GM19023 (cell line): ENCODE results near the gene IBA57.
"Not testable (repeated sequence)": the region's sequence is repeated elsewhere in the genome, so short reads cannot be mapped to it uniquely, and the experiment has no call there.

ENCODE experiments used
- ATAC-seq: cut with Tn5 transposase; IDR thresholded peaks from one replicate; pipeline ENCODE4 v1.9.1; 2021; ENCODE audit warnings: mild to moderate bottlenecking, moderate library complexity; ENCODE audit not compliant: unreplicated experiment

Gene IBA57

DNA sequence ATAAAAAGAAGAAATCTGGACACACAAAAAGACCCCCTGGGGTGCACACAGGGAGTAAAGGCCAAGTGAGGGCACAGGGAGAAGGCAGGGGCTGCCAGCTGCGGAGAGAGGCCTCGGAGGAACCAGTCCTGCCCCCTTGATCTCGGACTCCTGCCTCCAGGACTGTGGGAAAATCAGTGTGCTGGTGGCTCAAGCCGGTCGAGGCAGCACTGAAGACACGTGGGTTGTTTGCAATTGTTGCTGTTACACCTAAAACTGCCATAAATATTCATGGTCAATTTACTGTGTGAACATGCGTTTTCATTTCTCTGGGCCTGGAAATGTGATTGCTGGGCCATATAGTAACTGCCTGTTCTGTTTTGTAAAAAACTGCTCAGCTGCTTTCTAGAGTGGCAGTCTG, 18.5 kb downstream of the IBA57 start:
- ATAC-seq: no peak

- no peak for ATAC-seq
Measured at GRCh38 chr1:228185641-228185965, 20.0 kb downstream of the IBA57 start.

- ATAC-seq: not testable (repeated sequence)
Measured at GRCh38 chr1:228188249-228188648, 22.6 kb downstream of the IBA57 start.

- ATAC-seq: no peak
Measured at GRCh38 chr1:228190182-228190581, 24.6 kb downstream of the IBA57 start.

DNA sequence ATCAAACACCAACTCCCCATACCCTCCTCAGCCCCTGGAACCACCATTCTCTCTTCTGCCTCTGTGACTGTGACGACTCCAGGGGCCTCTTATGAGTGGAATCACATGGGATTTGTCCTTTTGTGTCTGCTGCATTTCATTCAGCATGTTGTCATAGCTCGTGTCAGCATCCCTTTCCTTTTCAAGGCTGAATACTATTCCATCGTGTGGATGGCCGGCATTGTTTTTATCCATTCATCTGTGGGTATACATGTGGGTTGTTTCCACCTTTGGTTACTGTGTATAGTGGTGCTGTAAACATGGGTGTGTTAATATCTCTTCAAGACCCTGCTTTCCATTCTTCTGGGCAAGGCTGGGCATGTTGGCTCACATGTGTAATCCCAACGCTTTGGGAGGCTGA, 25.2 kb downstream of the IBA57 start:
- ATAC-seq: no peak

GRCh38 chr1:228194436-228194835, 28.8 kb downstream of the IBA57 start:
- no peak for ATAC-seq

DNA sequence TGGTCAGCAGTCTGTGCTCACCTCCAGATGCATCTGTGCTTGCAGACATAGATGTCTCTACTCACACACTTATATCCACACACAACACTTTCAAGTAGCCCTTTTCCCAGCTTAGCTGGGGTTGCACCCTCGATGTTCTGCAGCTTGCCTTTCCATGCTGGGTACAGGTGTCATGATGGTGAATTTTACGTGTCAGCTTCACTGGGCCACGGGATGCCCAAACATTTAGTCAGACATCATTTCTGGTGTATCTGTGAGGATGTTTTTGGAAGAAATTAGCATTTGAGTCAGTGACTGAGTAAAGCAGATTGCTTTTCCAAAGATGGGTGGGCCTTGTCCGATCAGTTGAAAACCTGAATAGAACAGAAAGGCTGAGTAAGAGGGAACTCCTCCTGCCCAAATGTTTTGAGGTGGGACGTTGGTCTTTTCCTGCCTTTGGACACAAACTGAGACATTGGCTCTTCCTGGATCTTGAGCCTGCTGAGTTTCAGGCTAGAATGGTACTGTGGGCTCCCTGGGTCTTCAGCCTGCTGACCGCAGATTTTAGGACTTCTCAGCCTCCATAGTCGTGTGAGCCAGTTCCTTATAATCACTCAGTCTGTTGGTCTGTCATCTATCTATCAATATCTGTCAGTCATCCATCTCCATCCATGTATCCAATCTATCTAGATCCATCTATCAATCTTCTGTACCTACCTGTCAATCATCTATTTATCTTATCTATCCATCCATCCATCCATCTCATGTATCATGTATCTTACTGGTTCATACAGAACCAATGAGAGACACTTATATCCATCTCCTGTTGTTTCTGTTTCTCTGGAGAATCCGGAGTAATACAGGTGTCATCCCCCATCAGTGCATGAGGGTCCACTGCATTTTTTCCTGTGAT, 29.6 kb downstream of the IBA57 start:
- ATAC-seq: no peak

DNA sequence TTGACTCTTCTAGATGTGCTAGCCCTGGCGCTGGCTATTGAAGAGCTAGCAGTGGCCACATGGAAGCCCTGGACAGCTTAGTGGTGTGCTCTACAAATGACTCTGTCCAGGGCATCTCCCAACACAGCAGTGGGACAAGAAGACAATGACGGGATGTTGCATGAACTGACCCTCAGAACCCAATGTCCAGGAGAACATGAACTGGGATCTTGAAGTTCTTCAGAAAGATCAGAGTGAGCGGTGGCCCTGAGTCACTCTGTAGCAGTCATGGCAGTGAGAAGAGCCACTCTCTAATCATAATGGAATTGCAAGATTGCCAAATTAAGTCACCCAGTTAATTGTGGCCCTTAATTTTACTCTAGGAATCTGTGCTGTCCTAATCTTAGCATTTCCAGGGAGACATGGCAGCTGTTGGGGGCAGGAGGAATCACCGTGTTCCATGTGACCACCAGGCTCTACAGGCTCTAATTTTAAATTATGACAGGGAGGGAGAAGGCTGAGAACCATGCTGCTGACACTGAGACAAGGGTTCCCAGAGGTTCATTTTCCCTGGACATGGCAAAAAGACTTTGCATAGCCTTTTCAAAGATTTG, 32.0 kb downstream of the IBA57 start:
- no peak for ATAC-seq

GRCh38 chr1:228198977-228199590, 33.5 kb downstream of the IBA57 start:
- no peak for ATAC-seq

DNA sequence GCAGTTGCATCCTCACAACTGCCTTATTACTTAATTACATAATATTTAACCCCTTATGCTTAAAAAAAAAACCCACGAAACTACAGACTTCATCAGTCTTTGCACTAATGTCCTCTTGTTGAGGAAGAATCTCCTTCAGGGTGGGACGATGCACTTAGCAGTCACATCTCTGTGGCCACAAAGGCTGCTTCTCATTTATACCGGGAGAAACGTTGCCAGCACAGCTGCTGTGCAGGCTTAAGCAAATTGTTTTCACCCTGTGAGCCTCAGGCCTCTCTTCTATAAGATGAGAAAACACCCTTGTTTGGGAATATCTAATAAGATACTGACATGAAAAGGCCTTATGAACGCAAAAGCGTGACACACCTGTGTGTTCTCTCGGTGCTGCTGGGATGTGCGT, 39.4 kb downstream of the IBA57 start:
- ATAC-seq: no peak

- no peak for ATAC-seq
Measured at GRCh38 chr1:228205526-228206436, 40.2 kb downstream of the IBA57 start.

DNA sequence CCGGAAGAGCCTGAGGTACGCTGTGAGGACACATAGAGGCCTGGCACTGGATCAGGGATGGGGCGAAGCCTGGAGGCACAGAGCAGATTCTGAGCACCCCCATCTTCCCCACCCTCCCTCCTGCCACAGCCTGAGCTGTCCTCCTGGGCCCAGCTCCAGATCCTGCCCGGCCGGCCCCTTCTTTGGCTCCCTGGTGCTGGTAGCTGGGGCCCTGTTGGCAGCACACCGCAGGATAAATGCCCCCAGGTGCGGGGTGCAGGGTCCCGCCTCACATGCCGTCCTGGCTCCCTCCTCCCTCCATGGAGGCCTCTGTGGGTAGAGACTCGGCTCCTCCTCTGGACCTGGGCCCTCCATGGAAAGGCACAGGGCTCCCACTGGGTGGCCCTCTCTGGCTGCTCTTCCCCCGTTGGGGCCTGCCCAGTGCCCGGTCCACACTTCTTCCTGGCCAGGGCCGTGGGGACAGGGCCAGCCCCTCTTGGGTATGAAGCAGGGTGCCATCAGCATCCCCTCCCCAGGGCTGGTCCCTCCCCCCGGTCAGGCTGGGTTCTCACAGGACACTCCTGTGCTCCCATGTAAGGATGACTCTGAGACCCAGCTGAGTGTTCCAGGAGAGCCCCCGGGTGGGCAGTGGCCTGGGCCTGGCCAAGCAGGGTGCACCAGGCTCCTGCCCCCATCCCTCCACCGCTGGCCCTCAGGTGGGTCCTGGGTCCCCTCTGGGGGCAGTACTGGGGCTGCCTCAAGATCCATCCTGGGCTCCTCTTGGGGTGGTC, 41.2 kb downstream of the IBA57 start:
- no peak for ATAC-seq

DNA sequence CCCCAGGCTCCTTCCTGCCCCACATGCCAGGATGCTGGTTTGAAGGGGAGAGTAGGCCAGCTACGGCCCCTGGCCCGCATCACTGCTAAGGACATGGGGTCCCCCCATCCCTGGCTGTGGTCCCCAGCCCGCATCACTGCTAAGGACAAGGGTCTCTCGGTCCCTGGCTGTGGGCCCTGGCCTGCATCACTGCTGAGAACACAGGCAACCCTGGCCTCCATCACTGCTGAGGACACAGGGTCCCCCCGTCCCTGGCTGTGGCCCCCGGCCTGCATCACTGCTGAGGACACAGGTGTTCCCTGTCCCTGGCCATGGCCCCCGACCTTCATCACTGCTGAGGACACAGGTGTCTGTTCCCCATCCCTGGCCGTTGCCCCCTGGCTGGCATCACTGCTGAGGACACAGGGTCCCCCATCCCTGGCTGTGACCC, 41.8 kb downstream of the IBA57 start:
- ATAC-seq: no peak

GRCh38 chr1:228207851-228208821, 42.5 kb downstream of the IBA57 start, which contains the start of gene OBSCN:
Gene OBSCN, plus strand, starts transcription at chr1:228208044. Its CDS starts 3,740 bp downstream, at chr1:228211784.
- no peak for ATAC-seq

- no peak for ATAC-seq
Measured at GRCh38 chr1:228208831-228209551, 43.4 kb downstream of the IBA57 start.

GRCh38 chr1:228209657-228210056, 44.1 kb downstream of the IBA57 start:
- ATAC-seq: no peak

GRCh38 chr1:228210076-228210651, 44.6 kb downstream of the IBA57 start:
- ATAC-seq: no peak
